ENCODE data around the gene TP73. TPM values are rescaled to one million over a fixed set of nuclear protein-coding genes. Genes with fewer than 3 reads are reported as not detected.

Gene TP73
- polyA plus RNA-seq, 1 experiment = not detected

DNA sequence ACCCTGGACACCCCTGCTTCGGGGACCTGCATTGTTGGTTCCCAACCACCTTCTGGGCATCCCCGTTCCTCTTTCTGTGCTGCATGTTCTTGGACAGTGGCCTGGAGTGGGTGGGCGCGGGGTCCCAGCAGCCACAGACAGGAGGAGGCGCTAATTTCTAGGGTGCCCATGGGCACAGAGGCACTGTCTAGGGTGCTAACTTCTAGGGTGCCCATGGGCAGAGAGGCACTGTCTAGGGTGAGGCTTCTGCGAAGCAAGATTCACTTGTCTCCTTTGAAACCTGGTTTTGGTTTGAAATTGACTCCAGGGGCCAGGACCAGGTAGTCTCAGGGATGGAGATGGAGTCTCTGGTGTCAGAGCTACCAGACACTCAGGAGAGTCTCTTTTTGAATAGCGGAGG, 40.2 kb upstream of the TP73 start:
- no peak for DNase-seq (ENCODE audit: low read depth, low spot score)
- POLR2A ChIA-PET = no interaction called here
- H3K27ac ChIP-seq (ENCODE audit: low read depth, low read length) = no peak overlapping the region

DNA sequence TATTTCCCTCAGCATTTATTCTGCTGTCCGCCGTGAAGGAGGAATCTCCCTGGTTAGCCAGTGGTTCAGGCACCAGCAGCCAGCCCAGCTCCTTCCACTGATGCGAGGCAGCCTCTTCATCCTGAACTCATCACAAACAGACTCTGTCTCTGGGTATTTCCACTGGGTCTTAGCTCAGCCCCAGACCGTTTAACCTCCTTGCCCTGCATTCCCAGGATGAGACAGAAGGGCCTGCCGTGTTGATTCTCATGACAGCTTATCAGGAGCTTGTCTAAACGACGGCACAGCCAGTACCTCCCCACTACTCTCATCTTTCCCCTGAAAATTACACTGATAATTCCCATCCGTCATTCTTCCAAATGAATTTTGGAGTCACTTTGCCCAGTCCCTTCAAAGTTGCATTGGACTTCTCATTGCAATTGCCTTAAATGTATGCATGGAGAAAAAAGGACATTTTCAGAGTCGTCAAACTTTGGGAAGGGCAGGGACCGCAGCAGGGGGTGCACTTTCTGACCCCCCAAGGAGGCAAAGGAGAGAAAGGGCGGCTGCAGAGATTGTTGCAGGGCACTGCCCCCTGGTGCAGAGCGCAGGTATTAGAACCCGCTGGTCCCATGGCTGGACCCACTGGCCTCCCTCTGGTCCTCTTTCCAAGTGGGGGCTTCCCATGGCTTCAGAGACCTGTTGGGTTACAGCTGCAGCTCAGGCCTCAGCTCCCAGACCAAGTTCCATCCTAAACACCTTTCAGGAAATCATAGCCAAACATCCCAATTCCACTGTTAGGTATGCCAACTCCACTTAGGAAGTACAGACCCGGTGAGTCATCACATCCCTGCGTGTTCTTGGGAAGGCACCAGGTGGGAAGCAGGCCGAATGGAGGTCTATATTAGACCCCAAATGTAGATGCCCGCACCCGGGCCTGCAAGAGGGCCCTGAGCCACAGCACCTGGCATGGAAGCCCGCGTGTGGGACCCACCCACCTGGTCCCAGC, 37.3 kb upstream of the TP73 start:
- H3K9me3 ChIP-seq (ENCODE audit: control insufficient read depth, insufficient read depth, low read length) = no peaks in the 10 kb centered on the region; the same call in 1 of the 2 replicates
- DNase-seq (ENCODE audit: low read depth, low spot score) = no peak
- H3K4me3 ChIP-seq (ENCODE audit: low read depth, low read length) = no peak overlapping the region
- peaks cover 28% of the 10 kb centered on the region for H3K27me3 ChIP-seq (ENCODE audit: control insufficient read depth, insufficient read depth, low read length)
- TF ChIP-seq, protein P1, sequence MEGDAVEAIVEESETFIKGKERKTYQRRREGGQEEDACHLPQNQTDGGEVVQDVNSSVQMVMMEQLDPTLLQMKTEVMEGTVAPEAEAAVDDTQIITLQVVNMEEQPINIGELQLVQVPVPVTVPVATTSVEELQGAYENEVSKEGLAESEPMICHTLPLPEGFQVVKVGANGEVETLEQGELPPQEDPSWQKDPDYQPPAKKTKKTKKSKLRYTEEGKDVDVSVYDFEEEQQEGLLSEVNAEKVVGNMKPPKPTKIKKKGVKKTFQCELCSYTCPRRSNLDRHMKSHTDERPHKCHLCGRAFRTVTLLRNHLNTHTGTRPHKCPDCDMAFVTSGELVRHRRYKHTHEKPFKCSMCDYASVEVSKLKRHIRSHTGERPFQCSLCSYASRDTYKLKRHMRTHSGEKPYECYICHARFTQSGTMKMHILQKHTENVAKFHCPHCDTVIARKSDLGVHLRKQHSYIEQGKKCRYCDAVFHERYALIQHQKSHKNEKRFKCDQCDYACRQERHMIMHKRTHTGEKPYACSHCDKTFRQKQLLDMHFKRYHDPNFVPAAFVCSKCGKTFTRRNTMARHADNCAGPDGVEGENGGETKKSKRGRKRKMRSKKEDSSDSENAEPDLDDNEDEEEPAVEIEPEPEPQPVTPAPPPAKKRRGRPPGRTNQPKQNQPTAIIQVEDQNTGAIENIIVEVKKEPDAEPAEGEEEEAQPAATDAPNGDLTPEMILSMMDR (IDR thresholded peaks at IDR 0.05; ENCODE audit: low read depth, low read length) = peak; percentile 60
- CTCF ChIA-PET = interaction anchor here (0.5 to 2.1 kb wide), 10 partner anchors 11 to 123 kb away, joined by 3 to 9 read pairs (median 3); no protein-coding TSS in a partner anchor
- POLR2A ChIA-PET = no interaction called here
- no peak overlapping the region for H3K27ac ChIP-seq (ENCODE audit: low read depth, low read length)

More for the DNA sequence above, 40.2 kb upstream of the TP73 start:
- CTCF ChIA-PET = no interaction called here
- Histone ChIP-seq H3K27me3 (ENCODE audit: control insufficient read depth, insufficient read depth, low read length) (peaks cover 45% of the 10 kb centered on the region), H3K9me3 (ENCODE audit: control insufficient read depth, insufficient read depth, low read length) (no peaks in the 10 kb centered on the region; the same call in 1 of the 2 replicates), H3K4me3 (ENCODE audit: low read depth, low read length) (no peak overlapping the region)
- TF ChIP-seq, protein P1 (IDR thresholded peaks at IDR 0.05; ENCODE audit: low read depth, low read length) = no peak

DNA sequence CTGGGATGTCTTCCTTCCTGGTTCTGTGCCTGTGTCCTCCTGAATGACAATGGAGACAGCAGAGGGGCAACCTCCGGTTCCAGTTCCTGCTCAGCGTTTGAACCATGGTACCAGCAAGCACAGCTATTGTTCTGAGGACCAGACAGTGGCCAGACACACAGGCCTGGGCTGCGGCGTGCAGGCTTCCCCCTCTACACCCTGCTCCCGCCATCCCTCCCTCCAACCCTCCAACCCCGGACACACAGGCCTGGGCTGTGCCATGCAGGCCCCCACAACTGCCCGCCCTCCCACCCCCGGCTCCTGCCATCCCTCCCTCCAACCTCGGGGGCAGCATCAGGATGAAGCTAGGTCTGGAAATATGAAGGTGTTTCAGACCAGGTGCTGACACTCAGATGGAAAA, 35.5 kb upstream of the TP73 start:
- peaks cover 16% of the 10 kb centered on the region for H3K27me3 ChIP-seq (ENCODE audit: control insufficient read depth, insufficient read depth, low read length)
- no peaks in the 10 kb centered on the region; the same call in 1 of the 2 replicates for H3K9me3 ChIP-seq (ENCODE audit: control insufficient read depth, insufficient read depth, low read length)
- ChIA-PET CTCF (interaction anchor here (0.6 to 1.5 kb wide), 3 partner anchors 13 to 164 kb away, joined by 3 to 6 read pairs (median 5); no protein-coding TSS in a partner anchor), POLR2A (no interaction called here)
- H3K27ac ChIP-seq (ENCODE audit: low read depth, low read length) = no peak overlapping the region
- DNase-seq (ENCODE audit: low read depth, low spot score) = no peak
- TF ChIP-seq, protein P1 (IDR thresholded peaks at IDR 0.05; ENCODE audit: low read depth, low read length) = no peak
- H3K4me3 ChIP-seq (ENCODE audit: low read depth, low read length) = no peak overlapping the region

DNA sequence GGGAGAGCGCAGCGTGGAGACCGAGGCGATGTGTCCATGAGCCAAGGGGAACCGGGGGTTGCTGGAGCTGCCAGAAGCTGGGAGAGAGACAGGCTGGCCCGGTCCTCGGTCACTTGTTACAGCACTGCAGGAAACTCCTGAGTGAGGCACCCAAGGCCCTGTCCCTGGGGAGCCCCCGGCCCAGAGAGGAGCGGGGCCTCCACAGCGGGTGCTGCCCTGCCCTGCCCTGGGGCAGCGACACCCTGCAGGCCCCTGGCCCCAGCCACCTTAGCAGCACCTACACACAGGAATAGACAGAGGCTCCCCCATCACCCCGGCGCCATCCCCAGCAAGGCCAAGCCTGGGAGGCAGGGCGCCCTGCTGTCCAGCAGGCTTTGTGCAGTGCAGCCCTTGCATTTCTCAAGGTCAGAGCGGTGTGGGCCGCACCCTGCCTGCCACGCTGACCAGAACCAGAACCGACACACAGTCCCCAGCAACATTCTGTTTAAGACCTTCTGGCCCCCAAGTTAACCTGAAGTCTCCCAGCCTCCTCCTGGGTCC, 34.4 kb upstream of the TP73 start:
- no peak for DNase-seq (ENCODE audit: low read depth, low spot score)
- no peak overlapping the region for H3K4me3 ChIP-seq (ENCODE audit: low read depth, low read length)
- no peak overlapping the region for H3K27ac ChIP-seq (ENCODE audit: low read depth, low read length)
- peaks cover 7% of the 10 kb centered on the region for H3K27me3 ChIP-seq (ENCODE audit: control insufficient read depth, insufficient read depth, low read length)
- ChIA-PET CTCF (interaction anchor here (1.0 to 6.4 kb wide), 6 partner anchors 32 to 165 kb away, joined by 3 to 73 read pairs (median 4); partner anchors contain the start of gene WRAP73), POLR2A (no interaction called here)
- no peaks in the 10 kb centered on the region; the same call in 1 of the 2 replicates for H3K9me3 ChIP-seq (ENCODE audit: control insufficient read depth, insufficient read depth, low read length)
- TF ChIP-seq, protein P1 (IDR thresholded peaks at IDR 0.05; ENCODE audit: low read depth, low read length) = no peak
